ENCODE data around the gene CHFR.
A peak's percentile ranks its signal among the peaks of the same experiment; 100 is the strongest.
"Not testable (repeated sequence)": the region's sequence is repeated elsewhere in the genome, so short reads cannot be mapped to it uniquely, and the experiment has no call there.

The CHFR gene

GRCh38 chr12:132840536-132840935 is 46.9 kb downstream of the CHFR start:
- no peak for DNase-seq (ENCODE audit: low spot score)

- no peak for DNase-seq (ENCODE audit: low spot score)
These were observed 47.7 kb downstream of the CHFR start for GRCh38 chr12:132839558-132840235.

GRCh38 chr12:132838410-132839080 is 48.9 kb downstream of the CHFR start:
- no peak for DNase-seq (ENCODE audit: low spot score)

- DNase-seq (ENCODE audit: low spot score), result no peak
These were observed 49.6 kb downstream of the CHFR start for GRCh38 chr12:132837693-132838409.

- no peak for DNase-seq (ENCODE audit: low spot score)
These were observed 50.5 kb downstream of the CHFR start for GRCh38 chr12:132836795-132837331.

GRCh38 chr12:132836230-132836629 is 51.2 kb downstream of the CHFR start:
- not testable (repeated sequence) for DNase-seq (ENCODE audit: low spot score)

- no peak for DNase-seq (ENCODE audit: low spot score)
These were observed 52.1 kb downstream of the CHFR start for GRCh38 chr12:132835076-132836025.

- DNase-seq (ENCODE audit: low spot score), result no peak
These were observed 53.2 kb downstream of the CHFR start for GRCh38 chr12:132834181-132834711.

- no peak for DNase-seq (ENCODE audit: low spot score)
These were observed 54.1 kb downstream of the CHFR start for GRCh38 chr12:132833341-132833740.

- no peak for DNase-seq (ENCODE audit: low spot score)
These were observed 55.6 kb downstream of the CHFR start for GRCh38 chr12:132831771-132832170.

GRCh38 chr12:132828706-132829534 is 58.5 kb downstream of the CHFR start, which contains the start of gene GOLGA3:
Gene GOLGA3, minus strand, starts transcription at chr12:132828869. Its CDS starts 6,741 bp downstream, at chr12:132822128.
- peak; percentile 94 for DNase-seq (ENCODE audit: low spot score)

GRCh38 chr12:132827763-132828703 is 59.4 kb downstream of the CHFR start:
- DNase-seq (ENCODE audit: low spot score), result peak; percentile 75

- no peak for DNase-seq (ENCODE audit: low spot score)
These were observed 61.5 kb downstream of the CHFR start for GRCh38 chr12:132825861-132826260.

- DNase-seq (ENCODE audit: low spot score), result no peak
These were observed 62.3 kb downstream of the CHFR start for GRCh38 chr12:132825089-132825488.

GRCh38 chr12:132824053-132824452 is 63.4 kb downstream of the CHFR start:
- peak; percentile 59 for DNase-seq (ENCODE audit: low spot score)

GRCh38 chr12:132818562-132818961 is 68.8 kb downstream of the CHFR start:
- DNase-seq (ENCODE audit: low spot score), result no peak

GRCh38 chr12:132814232-132814631 is 73.2 kb downstream of the CHFR start:
- no peak for DNase-seq (ENCODE audit: low spot score)

GRCh38 chr12:132813443-132813842 is 74.0 kb downstream of the CHFR start:
- DNase-seq (ENCODE audit: low spot score), result no peak

- DNase-seq (ENCODE audit: low spot score), result no peak
These were observed 74.6 kb downstream of the CHFR start for GRCh38 chr12:132812631-132813305.

Measured in kidney tubule cell (primary cell).